Neural progenitor cell (in vitro differentiated cells): ENCODE data around the gene REL.

Source experiments
- EZH2 ChIP-seq: fragments of 200-600 bp; sonication (generic); IDR thresholded peaks from 2 replicates; pipeline ENCODE4 v1.6.1; 2017; ENCODE audit warnings: antibody characterized with exemption, mild to moderate bottlenecking, moderate library complexity
- EZH2phosphoT487 ChIP-seq: fragments of 200-600 bp; sonication (generic); IDR thresholded peaks from 2 replicates; pipeline ENCODE4 v1.6.1; 2017; ENCODE audit warnings: antibody characterized with exemption
- TF ChIP-seq, protein P1 (sequence below): fragments of 200-600 bp; sonication (generic); IDR thresholded peaks from 2 replicates; pipeline ENCODE4 v1.5.1; 2017; ENCODE audit warnings: antibody characterized with exemption, mild to moderate bottlenecking

DNA sequence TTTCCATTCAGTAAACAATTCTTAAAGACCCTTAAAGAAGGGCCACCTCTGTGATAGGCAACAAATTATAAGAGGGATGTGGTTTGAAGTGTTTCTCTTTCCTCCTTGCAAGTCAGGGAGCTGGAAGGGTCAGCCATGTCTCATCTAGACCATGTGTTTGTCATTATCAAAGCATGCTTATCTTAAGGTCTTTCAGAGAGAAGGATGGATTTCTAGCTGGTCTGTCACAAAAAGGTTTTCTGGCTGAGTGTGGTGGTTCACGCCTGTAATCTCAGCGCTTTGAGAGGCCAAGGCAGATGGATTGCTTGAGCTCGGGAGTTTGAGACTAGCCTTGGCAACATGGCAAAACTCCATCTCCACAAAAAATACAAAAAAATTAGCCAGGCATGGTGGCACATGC is 77.0 kb downstream of the REL start:
- TF ChIP-seq, protein P1, sequence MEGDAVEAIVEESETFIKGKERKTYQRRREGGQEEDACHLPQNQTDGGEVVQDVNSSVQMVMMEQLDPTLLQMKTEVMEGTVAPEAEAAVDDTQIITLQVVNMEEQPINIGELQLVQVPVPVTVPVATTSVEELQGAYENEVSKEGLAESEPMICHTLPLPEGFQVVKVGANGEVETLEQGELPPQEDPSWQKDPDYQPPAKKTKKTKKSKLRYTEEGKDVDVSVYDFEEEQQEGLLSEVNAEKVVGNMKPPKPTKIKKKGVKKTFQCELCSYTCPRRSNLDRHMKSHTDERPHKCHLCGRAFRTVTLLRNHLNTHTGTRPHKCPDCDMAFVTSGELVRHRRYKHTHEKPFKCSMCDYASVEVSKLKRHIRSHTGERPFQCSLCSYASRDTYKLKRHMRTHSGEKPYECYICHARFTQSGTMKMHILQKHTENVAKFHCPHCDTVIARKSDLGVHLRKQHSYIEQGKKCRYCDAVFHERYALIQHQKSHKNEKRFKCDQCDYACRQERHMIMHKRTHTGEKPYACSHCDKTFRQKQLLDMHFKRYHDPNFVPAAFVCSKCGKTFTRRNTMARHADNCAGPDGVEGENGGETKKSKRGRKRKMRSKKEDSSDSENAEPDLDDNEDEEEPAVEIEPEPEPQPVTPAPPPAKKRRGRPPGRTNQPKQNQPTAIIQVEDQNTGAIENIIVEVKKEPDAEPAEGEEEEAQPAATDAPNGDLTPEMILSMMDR: no peak
- TF ChIP-seq EZH2 (no peak), EZH2phosphoT487 (no peak)
